ENCODE data around the gene AIFM3.
"Not testable (repeated sequence)": the region's sequence is repeated elsewhere in the genome, so short reads cannot be mapped to it uniquely, and the experiment has no call there.

AIFM3 gene

GRCh38 chr22:20992456-20993303, 25.6 kb downstream of the AIFM3 start:
- DNase-seq = no peak

GRCh38 chr22:20993304-20994127, 26.5 kb downstream of the AIFM3 start:
- no peak for DNase-seq

GRCh38 chr22:20994128-20994901, 27.3 kb downstream of the AIFM3 start:
- DNase-seq = no peak

GRCh38 chr22:20994902-20995241, 27.8 kb downstream of the AIFM3 start:
- no peak for DNase-seq

GRCh38 chr22:20995329-20996030, 28.4 kb downstream of the AIFM3 start:
- DNase-seq = no peak

- no peak for DNase-seq
Observed at GRCh38 chr22:20996031-20996410, 29.0 kb downstream of the AIFM3 start.

- no peak for DNase-seq
Observed at GRCh38 chr22:20996598-20997535, 29.8 kb downstream of the AIFM3 start.

GRCh38 chr22:20997536-20998257, 30.6 kb downstream of the AIFM3 start:
- DNase-seq = no peak

GRCh38 chr22:20998411-20999336, 31.6 kb downstream of the AIFM3 start:
- no peak for DNase-seq

GRCh38 chr22:20999350-21000206, 32.5 kb downstream of the AIFM3 start:
- no peak for DNase-seq

- DNase-seq = no peak
Observed at GRCh38 chr22:21000207-21000986, 33.3 kb downstream of the AIFM3 start.

- DNase-seq = no peak
Observed at GRCh38 chr22:21000987-21001600, 34.0 kb downstream of the AIFM3 start.

- peak; percentile 97 for DNase-seq
Observed at GRCh38 chr22:21001601-21002325, 34.7 kb downstream of the AIFM3 start, which contains the start of gene THAP7. THAP7 (minus strand) TSS chr22:21002118; CDS start chr22:21001911, 207 bp downstream.

- no peak for DNase-seq
Observed at GRCh38 chr22:21003782-21004181, 36.7 kb downstream of the AIFM3 start.

GRCh38 chr22:21009208-21009607, 42.2 kb downstream of the AIFM3 start:
- DNase-seq = not testable (repeated sequence)

GRCh38 chr22:21009638-21010425, 42.8 kb downstream of the AIFM3 start:
- no peak for DNase-seq
